ENCODE data around the gene SUSD2. TPM values are rescaled to one million over a fixed set of nuclear protein-coding genes. Genes with fewer than 3 reads are reported as not detected.

SUSD2 gene
- total RNA-seq, 4 donors from 2014 or later, result 0.88 to 17.6 (median 2.8) TPM

GRCh38 chr22:24217384-24217783 lies 36.1 kb downstream of the SUSD2 start:
- no peaks in the 10 kb centered on the region for H3K4me1 ChIP-seq
- intact Hi-C loops (cut with DNase I; ENCODE audit: low total_unique reads), result no loop called here
- DNase-seq, result no peak
- TF ChIP-seq POLR2A (IDR thresholded peaks at IDR 0.05) (no peak), CTCF (IDR thresholded peaks at IDR 0.05) (no peak)
- H3K27me3 ChIP-seq, result no peaks in the 10 kb centered on the region
- H3K27ac ChIP-seq, result no peak overlapping the region
- H3K9me3 ChIP-seq, result no peaks in the 10 kb centered on the region
- no peaks in the 10 kb centered on the region for H3K36me3 ChIP-seq
- H3K4me3 ChIP-seq, result no peak overlapping the region

GRCh38 chr22:24219750-24220149 lies 38.5 kb downstream of the SUSD2 start:
- no peak for DNase-seq
- TF ChIP-seq POLR2A (IDR thresholded peaks at IDR 0.05) (no peak), CTCF (IDR thresholded peaks at IDR 0.05) (no peak)
- Histone ChIP-seq H3K27ac (no peak overlapping the region), H3K27me3 (no peaks in the 10 kb centered on the region), H3K36me3 (no peaks in the 10 kb centered on the region), H3K4me3 (no peak overlapping the region), H3K4me1 (no peaks in the 10 kb centered on the region), H3K9me3 (peaks cover 0 to 8% of the 10 kb centered on the region in 2 donors)
- intact Hi-C loops (cut with DNase I; ENCODE audit: low total_unique reads), result no loop called here

GRCh38 chr22:24224468-24224867 lies 43.2 kb downstream of the SUSD2 start:
- H3K27me3 ChIP-seq, result no peaks in the 10 kb centered on the region
- TF ChIP-seq CTCF (IDR thresholded peaks at IDR 0.05), result no peak
- no peak for TF ChIP-seq POLR2A (IDR thresholded peaks at IDR 0.05)
- H3K4me1 ChIP-seq, result no peaks in the 10 kb centered on the region
- no peak overlapping the region for H3K27ac ChIP-seq
- no peak for DNase-seq
- intact Hi-C loops (cut with DNase I; ENCODE audit: low total_unique reads), result no loop called here
- no peak overlapping the region for H3K4me3 ChIP-seq
- H3K9me3 ChIP-seq, result peaks cover 0 to 12% of the 10 kb centered on the region in 2 donors
- no peaks in the 10 kb centered on the region for H3K36me3 ChIP-seq

DNA sequence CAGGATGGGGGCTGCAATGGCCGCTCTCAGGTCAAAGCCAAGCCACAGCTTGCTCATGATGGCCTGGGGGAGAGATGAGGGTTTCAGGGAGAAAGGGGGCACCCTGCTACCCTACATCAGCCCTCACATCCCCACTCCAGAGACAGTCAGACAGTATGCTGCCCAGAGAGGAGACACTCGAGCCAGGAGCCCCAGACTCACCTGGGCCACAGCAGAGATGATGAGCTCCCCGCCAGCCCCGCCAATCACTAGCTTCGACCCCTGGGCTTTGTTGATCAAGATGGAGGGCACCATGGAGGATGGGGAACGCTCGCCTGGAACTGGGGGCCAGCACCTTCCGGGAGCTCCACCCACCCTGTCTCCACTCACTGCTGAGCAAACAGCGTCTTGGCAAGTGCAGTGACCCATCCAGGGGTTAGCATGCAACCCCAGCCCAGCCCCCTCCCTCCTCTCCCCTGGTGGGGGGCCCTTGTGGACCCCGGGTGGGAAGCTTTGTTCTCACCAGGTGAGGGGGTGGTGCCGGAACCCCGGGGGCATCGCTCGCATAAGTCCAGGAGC lies 43.8 kb downstream of the SUSD2 start:
- Histone ChIP-seq H3K4me3 (no peak overlapping the region), H3K36me3 (no peaks in the 10 kb centered on the region), H3K4me1 (no peaks in the 10 kb centered on the region), H3K27ac (no peak overlapping the region), H3K9me3 (peaks cover 0 to 12% of the 10 kb centered on the region in 2 donors), H3K27me3 (no peaks in the 10 kb centered on the region)
- intact Hi-C loops (cut with DNase I; ENCODE audit: low total_unique reads), result no loop called here
- DNase-seq, result no peak
- TF ChIP-seq POLR2A (IDR thresholded peaks at IDR 0.05), result no peak
- no peak for TF ChIP-seq CTCF (IDR thresholded peaks at IDR 0.05)

DNA sequence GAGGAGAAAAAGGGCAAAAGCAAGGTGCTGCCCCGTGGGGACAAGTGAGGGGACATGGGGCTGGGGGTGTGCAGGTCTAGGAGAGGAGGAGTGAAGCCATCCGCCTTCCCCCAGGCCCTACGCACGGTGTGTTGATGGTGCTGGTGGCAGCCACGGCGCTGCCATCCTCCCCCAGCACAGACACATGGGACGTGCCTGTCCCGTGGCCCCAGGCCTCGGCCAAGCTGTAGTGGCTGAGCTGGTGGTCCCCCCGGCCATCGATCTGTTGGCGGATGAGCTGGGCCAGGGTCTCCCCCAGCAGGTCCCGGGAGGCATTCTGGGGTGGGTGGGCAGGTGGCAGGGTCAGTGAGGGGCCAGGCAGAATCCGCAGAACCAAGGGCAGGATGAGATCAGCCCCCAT lies 44.7 kb downstream of the SUSD2 start:
- intact Hi-C loops (cut with DNase I; ENCODE audit: low total_unique reads), result no loop called here
- DNase-seq, result no peak
- Histone ChIP-seq H3K36me3 (no peaks in the 10 kb centered on the region), H3K27ac (no peak overlapping the region), H3K4me1 (no peaks in the 10 kb centered on the region), H3K9me3 (peaks cover 0 to 12% of the 10 kb centered on the region in 2 donors), H3K4me3 (no peak overlapping the region), H3K27me3 (no peaks in the 10 kb centered on the region)
- TF ChIP-seq CTCF (IDR thresholded peaks at IDR 0.05) (no peak), POLR2A (IDR thresholded peaks at IDR 0.05) (no peak)
